Stimulated activated effector memory CD8-positive, alpha-beta T cell treated with anti-CD3 and anti-CD28 coated beads, Interleukin-12 subunit alpha, Interleukin-12 subunit beta, amount 100 ng/mL, for 72 hours (primary cell): ENCODE data around the gene MRPL10.

Experiments
- ATAC-seq: fragments of 150-1000 bp; cut with Tn5 transposase; 2 replicates; pipeline ENCODE4 v1.10.0; 2021
- DNase-seq, 2 donors: peaks; one replicate each; pipeline ENCODE4 v3.0.0; 2021 to 2022; ENCODE audit warnings: low spot score in 2 of 2
- H3K27ac Mint-ChIP-seq: one replicate; pipeline ENCODE4 v1.8.0; 2022; ENCODE audit warnings: mild to moderate bottlenecking, mixed read lengths
- H3K36me3 Mint-ChIP-seq: one replicate; pipeline ENCODE4 v1.8.0; 2022; ENCODE audit warnings: mild to moderate bottlenecking, mixed read lengths
- H3K4me1 Mint-ChIP-seq: one replicate; pipeline ENCODE4 v1.8.0; 2022; ENCODE audit warnings: mixed read lengths
- H3K4me3 Mint-ChIP-seq: one replicate; pipeline ENCODE4 v1.8.0; 2022; ENCODE audit warnings: mild to moderate bottlenecking, mixed read lengths
- H3K9me3 Mint-ChIP-seq: one replicate; pipeline ENCODE4 v1.8.0; 2022; ENCODE audit warnings: mixed read lengths

MRPL10 gene

DNA sequence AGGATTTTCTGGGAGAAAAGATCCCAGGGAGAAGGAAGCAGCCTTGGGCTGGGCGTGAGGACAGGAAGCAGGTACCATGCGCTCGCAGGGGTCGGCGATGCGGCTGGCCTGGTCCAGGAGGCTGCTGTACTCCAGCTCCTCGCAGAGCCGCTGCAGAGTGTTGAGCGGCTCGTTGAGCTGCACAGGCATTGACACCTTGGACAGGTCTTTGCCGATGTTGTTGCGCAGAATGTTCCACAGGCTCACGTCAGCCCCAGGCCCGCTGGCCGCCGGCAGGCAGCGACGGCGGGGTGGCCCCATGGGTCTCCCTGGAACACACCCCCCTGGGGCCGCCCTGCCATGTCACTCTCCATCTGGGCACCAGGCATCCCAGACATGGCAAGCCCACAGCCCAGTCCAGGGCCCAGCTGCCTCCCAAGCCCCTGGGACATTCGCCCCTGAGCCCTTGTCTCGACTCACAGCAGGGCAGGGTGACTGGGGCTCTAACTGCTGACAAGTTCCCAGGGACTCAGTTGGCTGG, 17.8 kb downstream of the MRPL10 start:
- Mint-ChIP-seq H3K4me1 (peaks cover 40% of the 10 kb centered on the region), H3K9me3 (no peaks in the 10 kb centered on the region), H3K4me3 (no peak overlapping the region), H3K27ac (peak overlapping the region; percentile 92), H3K36me3 (peaks cover 82% of the 10 kb centered on the region)
- no peak for ATAC-seq
- no peak for DNase-seq

DNA sequence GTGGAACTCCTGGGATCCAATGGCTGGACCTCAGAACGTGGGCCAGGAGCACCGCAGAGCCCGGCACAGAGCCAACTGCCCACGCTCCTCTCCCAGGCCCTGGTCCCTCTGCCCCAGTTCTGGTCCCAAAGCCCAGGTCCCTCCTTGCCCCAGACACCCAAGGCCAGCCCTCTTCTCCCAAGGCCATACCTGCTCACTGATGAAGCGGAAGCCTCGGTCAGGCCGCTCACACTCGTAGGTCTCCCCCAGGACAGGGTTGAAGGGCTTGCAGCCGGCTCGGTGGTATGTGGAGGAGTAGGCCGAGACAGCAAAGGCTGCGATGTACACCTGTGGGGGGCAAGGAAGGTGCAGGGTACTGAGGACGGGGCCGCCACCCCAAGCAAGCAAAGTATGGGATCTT, 18.3 kb downstream of the MRPL10 start:
- peaks cover 87% of the 10 kb centered on the region for H3K36me3 Mint-ChIP-seq
- no peaks in the 10 kb centered on the region for H3K9me3 Mint-ChIP-seq
- no peak overlapping the region for H3K4me3 Mint-ChIP-seq
- ATAC-seq (no peak), DNase-seq (no peak)
- H3K27ac Mint-ChIP-seq = peak overlapping the region; percentile 92
- peaks cover 40% of the 10 kb centered on the region for H3K4me1 Mint-ChIP-seq

DNA sequence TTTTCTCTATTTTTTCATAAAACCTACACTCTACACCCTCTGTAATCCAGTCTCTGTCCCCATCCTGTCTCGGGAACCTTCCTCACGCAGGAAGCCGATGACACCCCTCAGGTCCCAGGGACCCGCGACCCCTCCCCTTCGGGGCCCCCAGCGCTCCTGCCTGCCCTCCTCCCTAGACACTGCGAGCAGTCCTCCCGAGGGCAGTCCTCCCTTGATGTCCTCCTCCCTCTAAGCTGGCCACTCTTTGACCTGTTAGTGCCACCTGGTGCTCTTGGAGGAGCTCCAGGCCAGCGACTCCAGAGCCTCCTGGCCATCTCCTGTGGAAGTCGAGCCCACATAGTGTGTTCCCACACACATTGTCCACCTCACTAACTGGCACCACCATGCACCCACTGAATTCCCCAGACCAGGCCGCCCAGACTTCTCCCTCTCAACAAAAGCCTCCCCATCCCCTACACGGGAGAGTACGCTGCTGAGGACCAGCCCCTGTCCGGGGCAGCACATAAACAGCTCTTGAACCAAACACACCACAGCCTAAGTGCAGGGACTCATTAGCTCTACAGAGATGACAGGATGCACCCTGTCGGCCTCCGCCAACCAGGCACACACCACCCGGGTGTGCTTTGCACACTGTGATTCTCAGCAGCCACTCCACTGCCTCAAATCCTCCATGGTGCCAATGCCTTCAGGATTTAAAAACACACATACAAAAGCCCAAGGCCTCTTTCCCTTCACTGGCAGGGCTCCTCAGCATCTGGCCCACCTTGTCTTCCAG, 19.0 kb downstream of the MRPL10 start:
- Mint-ChIP-seq H3K9me3 (no peaks in the 10 kb centered on the region), H3K4me1 (peaks cover 40% of the 10 kb centered on the region), H3K4me3 (no peak overlapping the region), H3K36me3 (peaks cover 84% of the 10 kb centered on the region), H3K27ac (peak overlapping the region; percentile 92)
- no peak for ATAC-seq
- no peak for DNase-seq

DNA sequence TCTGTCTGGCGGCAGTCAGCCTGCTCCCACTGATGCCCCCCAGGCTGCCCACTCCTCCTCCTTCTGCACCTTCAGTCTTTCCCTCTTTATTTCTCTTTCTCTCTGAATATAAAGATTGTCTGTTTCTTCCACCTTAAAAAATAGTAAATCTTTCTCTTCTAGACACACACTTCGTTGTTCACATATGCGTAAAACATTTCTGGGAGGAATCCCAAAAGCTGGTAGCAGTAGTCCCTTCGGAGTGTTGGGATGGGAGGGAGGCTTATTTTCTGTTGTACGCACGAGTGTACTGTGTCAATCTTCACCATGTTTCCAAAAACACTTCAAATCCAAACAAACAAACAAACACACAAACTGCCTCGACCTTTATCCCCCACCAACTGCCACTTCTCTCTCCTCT, 19.6 kb downstream of the MRPL10 start:
- DNase-seq (no peak), ATAC-seq (no peak)
- peak overlapping the region; percentile 92 for H3K27ac Mint-ChIP-seq
- peaks cover 79% of the 10 kb centered on the region for H3K36me3 Mint-ChIP-seq
- H3K9me3 Mint-ChIP-seq = no peaks in the 10 kb centered on the region
- H3K4me3 Mint-ChIP-seq = no peak overlapping the region
- peaks cover 40% of the 10 kb centered on the region for H3K4me1 Mint-ChIP-seq

DNA sequence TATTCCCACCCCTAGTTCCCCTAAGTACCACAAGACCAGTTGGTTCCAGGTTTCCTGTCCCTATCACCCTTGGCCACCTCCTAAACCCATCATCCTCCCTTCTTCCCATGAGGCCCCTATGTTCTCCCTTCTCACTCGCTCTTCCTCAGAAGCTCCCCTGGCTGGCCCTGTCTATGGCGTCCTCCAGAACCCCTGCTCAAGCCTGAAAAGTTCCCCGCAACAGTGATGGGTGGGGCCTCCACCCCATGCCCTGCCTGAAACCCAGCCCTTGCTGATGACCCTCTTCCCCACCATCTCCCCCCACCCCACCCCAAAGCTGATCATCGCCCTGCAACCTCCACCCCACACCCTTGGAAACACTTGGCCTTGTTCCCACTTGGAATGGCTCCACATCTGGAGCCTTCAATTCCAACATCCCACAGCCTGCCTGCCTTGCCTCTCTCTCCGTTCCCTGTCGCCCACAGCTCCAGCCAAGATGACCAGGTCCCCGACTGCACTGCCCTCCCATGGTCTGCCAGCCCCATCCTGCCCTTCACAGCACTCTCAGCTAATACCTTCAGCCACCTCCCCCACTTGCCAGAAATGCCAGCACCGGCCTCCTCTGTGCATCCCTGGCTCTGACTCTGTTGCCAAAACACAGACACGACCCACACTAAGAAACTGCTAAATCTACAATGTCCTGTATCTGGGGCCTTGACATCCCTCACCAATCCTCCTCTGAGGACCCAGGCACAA, 20.3 kb downstream of the MRPL10 start:
- H3K36me3 Mint-ChIP-seq = peaks cover 79% of the 10 kb centered on the region
- no peak for DNase-seq
- no peaks in the 10 kb centered on the region for H3K9me3 Mint-ChIP-seq
- H3K27ac Mint-ChIP-seq = peak overlapping the region; percentile 92
- no peak for ATAC-seq
- peak overlapping the region; percentile 27 for H3K4me3 Mint-ChIP-seq
- peaks cover 40% of the 10 kb centered on the region for H3K4me1 Mint-ChIP-seq

DNA sequence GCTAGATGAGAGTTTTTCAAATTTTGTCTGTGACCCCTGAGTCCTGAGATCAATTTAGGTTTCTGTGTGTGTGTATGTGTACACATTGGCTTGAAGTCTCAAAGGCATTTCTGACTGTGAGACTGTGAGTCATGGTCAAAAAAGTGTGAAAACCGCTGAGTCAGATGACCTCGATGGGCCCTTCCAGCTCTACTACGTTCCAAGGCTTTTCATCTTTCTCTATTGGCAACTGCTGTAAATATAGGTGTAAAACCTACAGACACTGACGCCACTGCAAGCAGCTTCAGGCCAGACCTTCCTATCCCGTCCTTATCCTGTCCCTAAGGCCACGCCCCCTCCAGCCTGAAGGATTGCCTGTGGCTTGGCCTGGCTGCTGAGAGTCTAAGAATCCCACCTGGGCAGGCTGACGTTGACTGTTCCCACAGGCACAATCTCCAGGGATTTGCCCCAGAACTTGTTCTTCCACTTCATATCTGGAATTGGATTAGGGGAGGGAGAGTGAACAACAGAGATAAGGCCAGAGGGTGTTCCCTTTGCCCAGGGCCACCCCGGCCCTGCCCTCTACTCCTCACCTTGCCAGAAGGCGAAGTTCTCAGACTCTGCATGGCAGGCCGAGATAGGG, 21.0 kb downstream of the MRPL10 start:
- Mint-ChIP-seq H3K27ac (peak overlapping the region; percentile 92), H3K4me1 (peaks cover 40% of the 10 kb centered on the region), H3K36me3 (peaks cover 72% of the 10 kb centered on the region), H3K9me3 (no peaks in the 10 kb centered on the region), H3K4me3 (peak overlapping the region; percentile 27)
- ATAC-seq = peak; percentile 97
- peak in 1 of 2 donors; percentile 69 for DNase-seq

DNA sequence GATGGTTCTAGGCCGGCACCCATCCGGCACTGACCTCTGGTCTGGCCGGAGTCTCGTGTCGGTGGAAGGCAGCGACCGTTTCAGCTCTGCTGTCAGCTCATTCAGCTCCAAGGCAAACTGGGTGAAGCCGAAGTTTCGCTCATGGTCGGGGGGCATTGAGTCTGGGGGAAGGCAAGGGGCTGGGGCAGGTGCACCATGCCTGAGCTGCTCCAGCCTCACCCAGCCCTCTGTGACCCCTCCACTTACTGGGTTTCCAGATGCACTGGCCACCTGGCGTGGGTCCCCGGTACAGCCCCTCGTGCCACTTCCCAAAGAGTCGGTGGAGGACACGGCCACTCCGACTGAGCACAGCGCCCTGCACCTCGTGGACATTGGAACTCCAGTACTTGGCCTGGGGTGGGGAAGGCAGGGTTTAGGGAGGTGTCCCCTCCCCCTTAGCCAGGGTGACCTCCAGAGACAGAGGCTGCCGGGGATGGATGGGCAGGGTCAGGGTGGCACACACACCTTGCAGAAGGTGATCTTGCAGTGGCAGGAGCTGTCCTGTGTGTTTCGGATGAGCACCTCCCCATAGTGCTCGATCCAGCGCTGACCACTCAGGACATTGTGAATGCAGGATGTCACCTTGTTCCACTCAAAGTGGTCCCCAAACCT, 22.4 kb downstream of the MRPL10 start:
- DNase-seq = no peak
- H3K4me1 Mint-ChIP-seq = peaks cover 40% of the 10 kb centered on the region
- no peak overlapping the region for H3K4me3 Mint-ChIP-seq
- no peak for ATAC-seq
- H3K27ac Mint-ChIP-seq = peak overlapping the region; percentile 92
- peaks cover 59% of the 10 kb centered on the region for H3K36me3 Mint-ChIP-seq
- H3K9me3 Mint-ChIP-seq = no peaks in the 10 kb centered on the region

DNA sequence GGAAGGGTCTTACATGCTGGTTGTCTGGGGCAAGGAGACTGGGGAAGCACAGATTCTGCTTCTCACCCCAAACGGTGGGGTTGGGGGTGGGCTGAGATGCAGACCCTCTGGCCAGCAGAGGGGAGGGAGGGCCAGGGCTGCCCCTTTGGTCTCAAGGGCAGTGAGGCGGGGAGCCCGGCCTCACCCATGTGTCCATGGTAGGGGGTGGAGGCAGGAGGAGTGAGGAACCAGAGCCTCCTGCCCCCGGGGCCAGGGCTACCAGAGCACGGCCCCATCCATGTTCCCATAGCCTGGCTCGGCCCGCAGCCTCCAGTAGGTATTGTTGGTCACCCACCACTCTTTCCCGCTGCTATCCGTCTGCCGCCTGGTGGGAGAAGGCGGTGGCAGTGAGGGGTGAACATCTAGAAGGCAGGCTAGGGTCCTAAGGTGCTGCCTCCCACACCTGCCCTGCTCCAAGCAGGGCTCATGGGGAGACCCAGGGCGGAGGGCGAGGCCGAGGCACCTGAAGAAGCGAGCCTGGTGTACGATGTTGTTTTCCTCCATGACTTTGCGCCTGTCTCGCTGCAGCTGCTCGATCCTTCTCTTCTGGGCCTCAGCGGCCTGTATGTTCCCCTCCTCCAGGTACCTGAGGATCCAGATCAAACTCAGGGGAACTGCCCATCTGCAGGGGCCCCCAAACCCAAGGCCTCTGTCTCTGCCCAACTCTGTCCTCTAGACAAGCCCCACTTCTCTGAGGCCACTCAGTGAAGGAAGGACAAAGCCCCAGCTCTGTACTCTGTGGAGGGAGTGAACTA, 23.1 kb downstream of the MRPL10 start:
- no peak for ATAC-seq
- peaks cover 54% of the 10 kb centered on the region for H3K36me3 Mint-ChIP-seq
- peaks cover 40% of the 10 kb centered on the region for H3K4me1 Mint-ChIP-seq
- no peaks in the 10 kb centered on the region for H3K9me3 Mint-ChIP-seq
- DNase-seq = no peak
- no peak overlapping the region for H3K4me3 Mint-ChIP-seq
- peak overlapping the region; percentile 90 for H3K27ac Mint-ChIP-seq

DNA sequence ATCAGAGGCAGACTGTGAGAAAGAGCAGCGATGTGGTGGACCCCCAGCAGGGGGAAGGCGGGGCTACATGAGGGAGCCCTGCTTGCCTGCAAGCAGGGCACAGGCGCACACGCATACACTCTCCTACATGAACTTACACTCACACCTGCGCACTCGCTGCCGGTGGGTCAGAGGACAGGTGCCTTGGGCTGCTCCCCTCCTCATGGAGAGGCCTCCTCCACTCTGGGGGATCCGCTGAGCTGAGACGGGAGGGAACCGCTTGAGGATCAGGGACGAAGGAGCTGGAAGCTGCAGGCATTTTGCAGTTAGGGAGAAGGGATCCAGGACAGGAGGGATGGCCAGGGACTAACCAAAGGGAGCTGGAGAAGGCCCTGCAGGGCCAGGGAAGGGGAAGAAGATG, 23.9 kb downstream of the MRPL10 start:
- Mint-ChIP-seq H3K4me1 (peaks cover 32% of the 10 kb centered on the region), H3K27ac (peak overlapping the region; percentile 90), H3K9me3 (no peaks in the 10 kb centered on the region), H3K36me3 (peaks cover 46% of the 10 kb centered on the region), H3K4me3 (no peak overlapping the region)
- DNase-seq (no peak), ATAC-seq (no peak)

DNA sequence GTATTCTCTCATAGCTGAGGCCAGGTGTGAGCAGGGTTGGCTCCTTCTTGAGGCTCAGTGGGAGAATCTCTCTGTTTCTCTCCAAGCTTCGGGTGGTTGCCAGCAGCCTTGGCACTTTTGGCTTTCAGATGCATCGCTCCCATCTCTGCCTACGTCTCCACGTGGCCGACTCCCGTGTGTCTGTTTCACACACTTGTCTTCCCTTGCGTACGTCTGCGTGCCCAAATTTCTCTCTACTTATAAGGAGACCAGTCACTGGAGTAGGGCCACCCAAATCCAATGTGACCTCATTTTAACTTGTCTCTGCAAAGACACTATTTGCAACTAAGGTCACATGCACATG, 24.5 kb downstream of the MRPL10 start:
- Mint-ChIP-seq H3K4me1 (peaks cover 27% of the 10 kb centered on the region), H3K4me3 (no peak overlapping the region), H3K9me3 (no peaks in the 10 kb centered on the region), H3K27ac (no peak overlapping the region), H3K36me3 (peaks cover 41% of the 10 kb centered on the region)
- ATAC-seq (no peak), DNase-seq (no peak)

DNA sequence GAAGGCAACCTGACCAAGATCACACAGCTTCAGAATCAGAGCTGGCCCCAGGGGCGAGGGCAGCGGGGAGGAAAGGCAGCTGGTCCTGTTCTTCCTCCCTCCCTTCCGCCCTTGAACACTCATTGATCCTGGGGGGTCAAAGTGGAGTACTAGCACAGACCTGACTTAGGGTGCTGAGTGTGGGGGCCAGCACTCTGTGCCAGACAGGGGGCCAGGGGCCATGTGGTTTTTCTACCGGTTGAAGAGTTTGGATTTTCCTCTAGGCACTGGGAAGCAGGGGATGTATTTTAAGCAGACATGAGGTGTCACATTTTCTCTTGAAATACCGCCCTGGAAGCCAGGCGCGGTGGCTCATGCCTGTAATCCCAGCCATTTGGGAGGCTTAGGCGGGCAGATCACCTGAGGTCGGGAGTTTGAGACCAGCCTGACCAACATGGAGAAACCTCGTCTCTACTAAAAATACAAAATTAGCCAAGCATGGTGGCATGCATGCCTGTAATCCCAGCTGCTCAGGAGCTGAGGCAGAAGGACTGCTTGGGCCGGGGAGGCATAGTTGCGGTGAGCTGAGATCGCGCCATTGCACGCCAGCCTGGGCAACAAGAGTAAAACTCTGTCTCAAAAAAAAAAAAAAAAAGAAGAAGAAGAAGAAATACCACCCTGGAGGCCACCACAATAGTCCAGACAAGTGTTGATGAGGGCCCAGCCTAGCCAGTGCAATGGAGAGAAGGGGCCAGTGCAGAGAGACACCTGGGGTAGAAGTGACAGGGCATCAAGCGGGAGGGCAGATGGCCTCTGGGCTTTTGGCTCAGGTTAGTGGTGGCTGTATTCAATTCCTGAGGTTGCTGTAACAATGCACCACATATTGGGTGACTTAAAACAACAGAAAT, 25.1 kb downstream of the MRPL10 start:
- Mint-ChIP-seq H3K9me3 (no peaks in the 10 kb centered on the region), H3K36me3 (peaks cover 35% of the 10 kb centered on the region), H3K4me1 (peaks cover 21% of the 10 kb centered on the region), H3K27ac (no peak overlapping the region), H3K4me3 (no peak overlapping the region)
- DNase-seq = no peak
- no peak for ATAC-seq

DNA sequence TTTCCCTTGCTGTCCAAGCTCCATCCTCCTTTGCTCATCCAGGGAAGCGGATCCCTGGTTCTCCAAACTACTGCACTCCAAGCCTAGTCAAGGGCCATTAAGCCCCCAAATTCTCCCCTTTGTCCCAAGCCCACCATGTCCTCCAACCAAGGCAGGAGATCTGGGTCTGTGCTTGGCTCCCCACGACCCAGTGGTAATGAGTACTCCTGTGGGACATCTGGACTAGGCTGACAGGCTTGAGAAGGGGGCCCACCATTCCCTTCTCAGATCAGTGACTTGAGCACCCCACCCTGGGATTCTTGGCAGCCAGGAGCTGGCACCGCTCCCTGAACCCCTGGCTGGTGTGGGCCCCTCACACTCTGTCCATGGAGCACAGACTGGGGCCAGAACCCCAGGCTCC, 26.9 kb downstream of the MRPL10 start:
- no peak for ATAC-seq
- peaks cover 3% of the 10 kb centered on the region for H3K4me1 Mint-ChIP-seq
- no peak overlapping the region for H3K27ac Mint-ChIP-seq
- H3K9me3 Mint-ChIP-seq = no peaks in the 10 kb centered on the region
- no peak for DNase-seq
- peaks cover 26% of the 10 kb centered on the region for H3K36me3 Mint-ChIP-seq
- H3K4me3 Mint-ChIP-seq = no peak overlapping the region

DNA sequence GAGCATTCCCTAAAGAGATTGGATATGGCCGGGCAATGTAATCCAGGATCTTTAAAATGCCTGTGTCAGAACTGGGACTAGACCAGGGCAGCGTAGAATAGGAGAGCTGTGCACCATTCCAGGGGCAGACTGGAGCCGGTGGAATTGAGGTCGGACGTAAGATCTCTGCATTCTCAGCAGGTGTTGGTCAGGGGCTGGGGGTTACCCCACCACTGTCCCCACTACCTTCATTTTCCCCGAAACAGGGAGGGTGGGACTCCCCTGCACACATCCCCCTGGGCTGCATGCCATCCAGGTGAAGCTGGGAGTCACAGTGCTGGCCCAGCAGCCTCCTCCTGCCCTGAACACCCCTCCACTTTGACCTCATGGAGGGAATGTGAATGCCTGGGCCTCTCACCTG, 27.6 kb downstream of the MRPL10 start:
- H3K9me3 Mint-ChIP-seq = no peaks in the 10 kb centered on the region
- H3K27ac Mint-ChIP-seq = no peak overlapping the region
- no peaks in the 10 kb centered on the region for H3K4me1 Mint-ChIP-seq
- ATAC-seq (no peak), DNase-seq (no peak)
- peaks cover 20% of the 10 kb centered on the region for H3K36me3 Mint-ChIP-seq
- H3K4me3 Mint-ChIP-seq = no peak overlapping the region

DNA sequence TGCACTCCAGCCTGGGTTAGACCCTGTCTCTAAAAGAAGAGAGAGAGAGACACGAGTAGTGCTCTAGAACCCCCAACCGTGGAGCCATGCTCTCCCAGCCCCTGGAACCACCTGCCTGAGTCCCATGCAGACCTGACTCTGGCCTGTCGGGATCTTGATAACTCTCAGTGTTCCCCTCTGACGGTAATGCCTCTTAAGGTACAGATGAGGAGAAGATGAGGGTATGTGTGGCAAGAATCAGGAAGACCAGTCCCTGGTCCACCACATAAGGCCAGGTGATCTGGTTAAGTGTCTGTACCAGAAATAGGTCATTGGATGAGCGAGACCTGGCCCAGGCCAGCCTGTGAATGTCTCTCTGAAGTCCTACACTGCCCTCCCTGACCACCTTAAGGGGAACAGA, 28.1 kb downstream of the MRPL10 start:
- H3K9me3 Mint-ChIP-seq = no peaks in the 10 kb centered on the region
- DNase-seq = no peak
- peaks cover 14% of the 10 kb centered on the region for H3K36me3 Mint-ChIP-seq
- H3K27ac Mint-ChIP-seq = no peak overlapping the region
- no peaks in the 10 kb centered on the region for H3K4me1 Mint-ChIP-seq
- no peak for ATAC-seq
- H3K4me3 Mint-ChIP-seq = no peak overlapping the region
